Measurements from ENCODE around the gene F2RL2. TPM values are rescaled to one million over a fixed set of nuclear protein-coding genes. Genes with fewer than 3 reads are reported as not detected.

F2RL2 gene
- total and polyA plus RNA-seq, 2 donors (not counting 1 experiment from before 2014, with no cell fraction given): 82.6 to 91.6 TPM

DNA sequence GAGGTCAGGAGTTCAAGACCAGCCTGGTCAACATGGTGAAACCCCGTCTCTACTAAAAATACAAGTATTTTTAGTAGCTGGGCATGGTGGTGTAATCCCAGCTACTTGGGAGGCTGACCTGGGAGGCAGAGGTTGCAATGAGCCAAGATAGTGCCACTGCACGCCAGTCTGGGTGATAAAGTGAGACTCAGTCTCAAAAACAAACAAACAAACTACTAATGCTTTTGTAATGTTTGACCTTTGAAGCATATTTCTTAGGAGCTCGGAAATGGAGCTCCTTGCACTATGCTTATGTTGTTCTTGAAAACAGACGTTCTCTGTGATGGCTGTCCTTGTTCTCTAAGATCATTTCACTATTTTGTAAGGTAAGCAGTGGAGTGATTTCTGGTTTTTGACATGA is 6.0 kb downstream of the F2RL2 start:
- H4K20me1 ChIP-seq (ENCODE audit: control insufficient read depth, extremely low read depth, insufficient read depth, low read length): no peaks in the 10 kb centered on the region
- H2AFZ ChIP-seq (ENCODE audit: low read length): no peak overlapping the region
- no peaks in the 10 kb centered on the region for H3K27me3 ChIP-seq (ENCODE audit: control insufficient read depth, insufficient read depth, low read length)
- no peak overlapping the region for H3K4me2 ChIP-seq (ENCODE audit: extremely low read depth, insufficient read depth, low read length)
- H3K4me1 ChIP-seq (ENCODE audit: control insufficient read depth, extremely low read depth, insufficient read depth, low read length): peaks cover 10% of the 10 kb centered on the region
- DNase-seq (ENCODE audit: low read depth in 2 of 2): peak in 1 of 2 donors; percentile 13
- peak overlapping the region; percentile 39 for H3K27ac ChIP-seq (ENCODE audit: insufficient read depth, low read length)
- no peak for TF ChIP-seq EZH2 (IDR thresholded peaks at IDR 0.05; ENCODE audit: low read length, missing control alignments)
- TF ChIP-seq, protein P1, sequence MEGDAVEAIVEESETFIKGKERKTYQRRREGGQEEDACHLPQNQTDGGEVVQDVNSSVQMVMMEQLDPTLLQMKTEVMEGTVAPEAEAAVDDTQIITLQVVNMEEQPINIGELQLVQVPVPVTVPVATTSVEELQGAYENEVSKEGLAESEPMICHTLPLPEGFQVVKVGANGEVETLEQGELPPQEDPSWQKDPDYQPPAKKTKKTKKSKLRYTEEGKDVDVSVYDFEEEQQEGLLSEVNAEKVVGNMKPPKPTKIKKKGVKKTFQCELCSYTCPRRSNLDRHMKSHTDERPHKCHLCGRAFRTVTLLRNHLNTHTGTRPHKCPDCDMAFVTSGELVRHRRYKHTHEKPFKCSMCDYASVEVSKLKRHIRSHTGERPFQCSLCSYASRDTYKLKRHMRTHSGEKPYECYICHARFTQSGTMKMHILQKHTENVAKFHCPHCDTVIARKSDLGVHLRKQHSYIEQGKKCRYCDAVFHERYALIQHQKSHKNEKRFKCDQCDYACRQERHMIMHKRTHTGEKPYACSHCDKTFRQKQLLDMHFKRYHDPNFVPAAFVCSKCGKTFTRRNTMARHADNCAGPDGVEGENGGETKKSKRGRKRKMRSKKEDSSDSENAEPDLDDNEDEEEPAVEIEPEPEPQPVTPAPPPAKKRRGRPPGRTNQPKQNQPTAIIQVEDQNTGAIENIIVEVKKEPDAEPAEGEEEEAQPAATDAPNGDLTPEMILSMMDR (conservative IDR thresholded peaks at IDR 0.05 in 1 of 2, IDR thresholded peaks at IDR 0.05 in 1 of 2; ENCODE audit: low read depth in 1 of 2, low read length in 2 of 2): no peak
- peaks cover 5% of the 10 kb centered on the region for H3K36me3 ChIP-seq (ENCODE audit: control insufficient read depth, insufficient read depth, low read length)
- no peak overlapping the region for H3K9ac ChIP-seq (ENCODE audit: insufficient read depth, low read length)
- H3K4me3 ChIP-seq (replicated peaks in 1 of 4; ENCODE audit: control extremely low read depth in 1 of 4, insufficient read depth in 1 of 4, low read depth in 3 of 4, low read length in 4 of 4): no peak overlapping the region
- peaks cover 14% of the 10 kb centered on the region for H3K79me2 ChIP-seq (ENCODE audit: control insufficient read depth, insufficient read depth, low read length)
- H3K9me3 ChIP-seq (ENCODE audit: control insufficient read depth, insufficient read depth, low read depth, low read length): no peaks in the 10 kb centered on the region

DNA sequence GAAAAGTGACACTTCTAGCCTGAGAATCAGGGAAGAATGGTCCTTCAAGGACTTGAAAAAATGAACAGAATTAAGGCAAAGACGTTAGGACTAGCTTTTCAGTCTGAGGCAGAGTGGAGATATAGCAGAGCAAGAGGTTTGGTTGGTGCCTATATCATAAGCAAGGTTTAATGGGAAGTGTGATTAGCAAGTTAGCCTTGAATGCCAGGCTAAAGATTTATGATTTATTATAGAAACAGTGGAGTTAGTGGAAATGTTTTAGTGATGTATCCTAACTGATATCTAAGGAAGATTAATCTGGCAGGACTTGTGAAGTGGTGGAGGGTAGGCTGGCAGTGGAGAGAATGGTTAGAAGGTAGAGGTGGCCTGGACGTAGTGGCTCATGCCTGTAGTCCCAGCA is 7.0 kb downstream of the F2RL2 start:
- no peak for TF ChIP-seq EZH2 (IDR thresholded peaks at IDR 0.05; ENCODE audit: low read length, missing control alignments)
- no peak overlapping the region for H3K4me2 ChIP-seq (ENCODE audit: extremely low read depth, insufficient read depth, low read length)
- no peaks in the 10 kb centered on the region for H4K20me1 ChIP-seq (ENCODE audit: control insufficient read depth, extremely low read depth, insufficient read depth, low read length)
- no peak overlapping the region for H3K27ac ChIP-seq (ENCODE audit: insufficient read depth, low read length)
- no peak overlapping the region for H2AFZ ChIP-seq (ENCODE audit: low read length)
- no peaks in the 10 kb centered on the region for H3K27me3 ChIP-seq (ENCODE audit: control insufficient read depth, insufficient read depth, low read length)
- no peaks in the 10 kb centered on the region for H3K9me3 ChIP-seq (ENCODE audit: control insufficient read depth, insufficient read depth, low read depth, low read length)
- peaks cover 7% of the 10 kb centered on the region for H3K79me2 ChIP-seq (ENCODE audit: control insufficient read depth, insufficient read depth, low read length)
- H3K4me3 ChIP-seq (replicated peaks in 1 of 4; ENCODE audit: control extremely low read depth in 1 of 4, insufficient read depth in 1 of 4, low read depth in 3 of 4, low read length in 4 of 4): no peak overlapping the region
- peaks cover 10% of the 10 kb centered on the region for H3K4me1 ChIP-seq (ENCODE audit: control insufficient read depth, extremely low read depth, insufficient read depth, low read length)
- peaks cover 5% of the 10 kb centered on the region for H3K36me3 ChIP-seq (ENCODE audit: control insufficient read depth, insufficient read depth, low read length)
- H3K9ac ChIP-seq (ENCODE audit: insufficient read depth, low read length): no peak overlapping the region
- DNase-seq (ENCODE audit: low read depth in 2 of 2): no peak

GRCh38 chr5:76615759-76616158 is 7.4 kb downstream of the F2RL2 start:
- no peaks in the 10 kb centered on the region for H3K27me3 ChIP-seq (ENCODE audit: control insufficient read depth, insufficient read depth, low read length)
- H3K4me3 ChIP-seq (replicated peaks in 1 of 4; ENCODE audit: control extremely low read depth in 1 of 4, insufficient read depth in 1 of 4, low read depth in 3 of 4, low read length in 4 of 4): no peak overlapping the region
- H4K20me1 ChIP-seq (ENCODE audit: control insufficient read depth, extremely low read depth, insufficient read depth, low read length): no peaks in the 10 kb centered on the region
- H3K36me3 ChIP-seq (ENCODE audit: control insufficient read depth, insufficient read depth, low read length): peaks cover 5% of the 10 kb centered on the region
- H3K4me1 ChIP-seq (ENCODE audit: control insufficient read depth, extremely low read depth, insufficient read depth, low read length): peaks cover 10% of the 10 kb centered on the region
- H3K27ac ChIP-seq (ENCODE audit: insufficient read depth, low read length): no peak overlapping the region
- TF ChIP-seq, protein P1 (conservative IDR thresholded peaks at IDR 0.05 in 1 of 2, IDR thresholded peaks at IDR 0.05 in 1 of 2; ENCODE audit: low read depth in 1 of 2, low read length in 2 of 2): no peak
- TF ChIP-seq EZH2 (IDR thresholded peaks at IDR 0.05; ENCODE audit: low read length, missing control alignments): no peak
- no peak overlapping the region for H3K4me2 ChIP-seq (ENCODE audit: extremely low read depth, insufficient read depth, low read length)
- no peak overlapping the region for H2AFZ ChIP-seq (ENCODE audit: low read length)
- no peaks in the 10 kb centered on the region for H3K9me3 ChIP-seq (ENCODE audit: control insufficient read depth, insufficient read depth, low read depth, low read length)
- DNase-seq (ENCODE audit: low read depth in 2 of 2): peak in 1 of 2 donors; percentile 38
- H3K79me2 ChIP-seq (ENCODE audit: control insufficient read depth, insufficient read depth, low read length): peaks cover 4% of the 10 kb centered on the region
- H3K9ac ChIP-seq (ENCODE audit: insufficient read depth, low read length): no peak overlapping the region

All from fibroblast of lung (primary cell).